Measurements from ENCODE around the gene MINDY2.
A peak's percentile ranks its signal among the peaks of the same experiment; 100 is the strongest.

MINDY2 gene, protein sequence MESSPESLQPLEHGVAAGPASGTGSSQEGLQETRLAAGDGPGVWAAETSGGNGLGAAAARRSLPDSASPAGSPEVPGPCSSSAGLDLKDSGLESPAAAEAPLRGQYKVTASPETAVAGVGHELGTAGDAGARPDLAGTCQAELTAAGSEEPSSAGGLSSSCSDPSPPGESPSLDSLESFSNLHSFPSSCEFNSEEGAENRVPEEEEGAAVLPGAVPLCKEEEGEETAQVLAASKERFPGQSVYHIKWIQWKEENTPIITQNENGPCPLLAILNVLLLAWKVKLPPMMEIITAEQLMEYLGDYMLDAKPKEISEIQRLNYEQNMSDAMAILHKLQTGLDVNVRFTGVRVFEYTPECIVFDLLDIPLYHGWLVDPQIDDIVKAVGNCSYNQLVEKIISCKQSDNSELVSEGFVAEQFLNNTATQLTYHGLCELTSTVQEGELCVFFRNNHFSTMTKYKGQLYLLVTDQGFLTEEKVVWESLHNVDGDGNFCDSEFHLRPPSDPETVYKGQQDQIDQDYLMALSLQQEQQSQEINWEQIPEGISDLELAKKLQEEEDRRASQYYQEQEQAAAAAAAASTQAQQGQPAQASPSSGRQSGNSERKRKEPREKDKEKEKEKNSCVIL

DNA sequence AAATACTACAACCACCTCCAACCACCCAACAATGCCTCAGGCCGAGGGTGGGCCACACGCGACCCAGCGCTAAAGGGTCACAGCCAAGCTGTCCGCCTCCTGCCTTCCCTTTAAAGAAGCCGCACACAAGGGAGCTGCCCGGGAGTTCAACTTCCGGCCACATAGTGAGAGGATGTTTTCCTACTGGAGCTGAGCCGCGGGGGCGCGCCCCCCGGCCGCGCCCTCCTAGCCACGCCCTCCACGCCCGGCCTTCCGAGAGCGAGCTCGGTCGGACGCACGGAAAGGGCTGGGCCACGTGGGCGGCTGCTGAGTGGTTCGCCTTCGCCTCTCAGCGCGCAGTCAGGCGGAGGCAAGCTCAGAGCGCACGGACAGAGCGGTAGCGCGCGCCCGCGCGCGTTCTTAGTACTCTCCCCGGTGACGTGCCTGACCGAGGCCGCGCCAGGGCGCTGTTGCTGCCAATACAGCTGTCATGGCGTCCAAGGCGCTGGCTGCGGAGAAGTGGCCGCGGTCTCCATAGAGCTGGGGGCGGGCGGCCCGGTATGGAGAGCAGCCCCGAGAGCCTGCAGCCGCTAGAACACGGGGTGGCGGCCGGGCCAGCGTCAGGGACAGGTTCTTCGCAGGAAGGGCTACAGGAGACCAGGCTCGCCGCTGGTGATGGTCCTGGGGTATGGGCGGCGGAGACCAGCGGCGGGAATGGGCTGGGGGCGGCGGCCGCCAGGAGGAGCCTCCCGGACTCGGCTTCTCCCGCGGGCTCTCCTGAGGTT, at the start of gene MINDY2:
MINDY2 (plus strand) TSS at position 446 of the 764 bp plus-strand sequence; CDS start at position 540, 94 bp downstream.
- Histone ChIP-seq H3K36me3 (ENCODE audit: insufficient read depth, low read length) (no peaks in the 10 kb centered on the region), H3K4me1 (ENCODE audit: insufficient read depth, low read length) (peaks cover 7% of the 10 kb centered on the region; the same call in 1 of the 2 replicates), H3K9me3 (ENCODE audit: control insufficient read depth, insufficient read depth, low read length) (no peaks in the 10 kb centered on the region), H3K9ac (ENCODE audit: low read depth, low read length) (peak within 1 kb of the TSS; percentile 79)

DNA sequence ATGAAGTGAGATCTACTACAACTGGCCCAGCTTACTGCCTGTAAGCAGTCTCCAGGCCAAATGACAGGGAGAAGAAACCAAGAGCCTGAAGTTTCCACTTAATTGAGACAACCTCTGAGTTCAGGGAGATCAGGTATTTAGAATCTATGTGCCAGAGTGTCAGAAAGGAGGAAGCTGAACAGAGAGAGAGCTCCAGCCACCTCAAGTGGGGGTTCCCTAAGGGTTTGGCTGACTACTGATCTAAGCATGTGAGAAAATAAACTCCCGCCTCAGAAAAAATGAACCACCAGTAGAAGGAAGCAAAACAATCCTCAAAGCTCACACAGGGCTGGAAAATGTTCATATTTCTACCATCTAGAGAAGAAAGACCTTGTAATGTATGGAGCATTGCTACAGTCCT, 46.6 kb upstream of the MINDY2 start:
- H3K4me1 ChIP-seq (ENCODE audit: insufficient read depth, low read length), result no peaks in the 10 kb centered on the region
- H3K36me3 ChIP-seq (ENCODE audit: insufficient read depth, low read length), result no peaks in the 10 kb centered on the region
- no peak overlapping the region for H3K9ac ChIP-seq (ENCODE audit: low read depth, low read length)
- H3K9me3 ChIP-seq (ENCODE audit: control insufficient read depth, insufficient read depth, low read length), result no peaks in the 10 kb centered on the region

DNA sequence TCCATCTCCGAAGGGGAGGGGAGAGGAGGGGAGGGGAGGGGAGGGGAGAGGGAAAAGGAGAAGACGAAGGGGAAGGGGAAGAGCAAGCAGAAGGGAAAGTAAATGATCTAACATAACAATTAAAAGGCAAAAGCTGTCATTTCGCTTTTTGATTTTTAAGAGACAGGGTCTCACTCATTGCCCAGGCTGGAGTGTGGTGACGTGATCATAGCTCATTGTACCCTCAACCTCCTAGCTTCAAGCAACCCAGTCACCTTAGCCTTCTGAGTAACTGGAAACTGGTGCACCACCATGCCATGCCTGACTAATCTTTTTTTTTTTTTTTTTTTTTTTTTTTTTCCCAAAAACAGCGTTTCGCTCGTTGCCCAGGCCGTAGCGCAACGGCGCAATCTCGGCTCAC, 44.2 kb upstream of the MINDY2 start:
- Histone ChIP-seq H3K36me3 (ENCODE audit: insufficient read depth, low read length) (no peaks in the 10 kb centered on the region), H3K4me1 (ENCODE audit: insufficient read depth, low read length) (no peaks in the 10 kb centered on the region), H3K9ac (ENCODE audit: low read depth, low read length) (no peak overlapping the region), H3K9me3 (ENCODE audit: control insufficient read depth, insufficient read depth, low read length) (no peaks in the 10 kb centered on the region)

DNA sequence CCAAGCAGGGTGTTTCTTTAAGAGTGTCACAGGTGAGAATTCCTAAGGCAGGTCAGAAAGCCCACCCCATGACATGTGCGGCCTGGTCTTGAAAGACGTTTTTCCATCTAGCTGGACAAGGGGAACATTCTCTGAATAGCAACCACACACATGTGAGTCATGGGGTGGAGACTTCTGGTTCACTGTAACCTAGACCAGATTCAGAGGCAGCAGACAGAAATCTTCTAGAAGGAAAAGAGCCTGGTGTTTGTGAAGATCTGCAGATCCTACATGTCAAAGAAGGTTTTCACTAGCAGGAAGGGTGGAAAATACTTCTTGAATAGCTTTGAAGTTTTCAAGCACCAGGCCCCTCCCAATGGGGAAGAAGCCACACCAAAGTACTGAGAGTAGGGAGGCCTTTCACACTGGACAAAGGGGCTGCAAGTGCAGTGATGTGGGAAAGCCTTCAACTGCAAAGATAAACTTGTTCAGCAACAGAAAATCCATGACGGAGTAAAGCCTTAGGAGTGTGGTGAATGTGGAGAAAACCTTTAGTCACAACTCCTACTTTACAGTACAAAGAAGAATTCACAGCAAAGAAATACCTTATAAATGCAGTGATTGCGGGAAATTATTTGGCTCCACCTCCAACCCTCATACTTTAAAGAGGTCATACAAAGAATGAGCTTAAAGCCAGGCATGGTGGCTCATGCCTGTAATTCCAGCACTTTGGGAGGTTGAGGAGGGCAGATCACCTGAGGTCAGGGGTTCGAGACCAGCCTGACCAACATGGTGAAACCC, 39.2 kb upstream of the MINDY2 start:
- no peak overlapping the region for H3K9ac ChIP-seq (ENCODE audit: low read depth, low read length)
- no peaks in the 10 kb centered on the region for H3K36me3 ChIP-seq (ENCODE audit: insufficient read depth, low read length)
- H3K4me1 ChIP-seq (ENCODE audit: insufficient read depth, low read length), result 0 out of 2 replicates have a peak, but pooled peaks cover 1% of the 10 kb centered on the region
- H3K9me3 ChIP-seq (ENCODE audit: control insufficient read depth, insufficient read depth, low read length), result no peaks in the 10 kb centered on the region

DNA sequence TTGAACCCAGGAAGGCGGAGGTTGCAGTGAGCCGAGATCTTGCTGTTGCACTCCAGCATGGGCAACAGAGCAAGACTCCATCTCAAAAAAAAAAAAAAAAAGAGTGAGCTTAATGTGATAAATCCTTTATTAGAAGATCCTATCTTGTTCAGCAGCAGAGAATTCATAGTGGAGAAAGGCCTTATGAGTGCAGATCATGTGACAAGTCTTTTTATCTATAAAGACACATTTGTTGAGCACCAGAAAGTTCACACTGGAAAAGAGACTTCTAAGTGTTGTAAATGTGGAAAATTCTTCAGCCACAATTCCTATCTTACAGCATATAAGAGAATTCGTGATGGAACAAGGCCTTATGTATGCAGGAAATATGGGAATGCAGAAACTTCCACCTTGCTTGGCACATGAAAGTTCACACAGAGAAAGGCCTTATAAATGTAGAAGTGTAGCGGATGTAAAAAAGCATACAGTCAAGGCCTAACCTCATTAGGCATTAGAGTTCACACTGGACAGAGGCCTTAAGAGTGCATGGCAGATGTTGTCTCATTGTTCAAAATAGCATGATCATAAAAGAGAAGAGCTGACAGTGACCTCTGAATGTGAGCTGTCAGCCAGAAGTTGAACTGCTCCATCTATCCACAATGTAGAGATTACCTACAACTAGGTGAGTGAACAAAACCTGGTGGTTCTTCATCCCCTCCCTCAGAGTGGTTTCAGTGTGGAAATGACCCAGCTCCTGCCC, 38.3 kb upstream of the MINDY2 start:
- peaks cover 10% of the 10 kb centered on the region; the same call in 1 of the 2 replicates for H3K4me1 ChIP-seq (ENCODE audit: insufficient read depth, low read length)
- no peak overlapping the region for H3K9ac ChIP-seq (ENCODE audit: low read depth, low read length)
- H3K36me3 ChIP-seq (ENCODE audit: insufficient read depth, low read length), result no peaks in the 10 kb centered on the region
- H3K9me3 ChIP-seq (ENCODE audit: control insufficient read depth, insufficient read depth, low read length), result no peaks in the 10 kb centered on the region

DNA sequence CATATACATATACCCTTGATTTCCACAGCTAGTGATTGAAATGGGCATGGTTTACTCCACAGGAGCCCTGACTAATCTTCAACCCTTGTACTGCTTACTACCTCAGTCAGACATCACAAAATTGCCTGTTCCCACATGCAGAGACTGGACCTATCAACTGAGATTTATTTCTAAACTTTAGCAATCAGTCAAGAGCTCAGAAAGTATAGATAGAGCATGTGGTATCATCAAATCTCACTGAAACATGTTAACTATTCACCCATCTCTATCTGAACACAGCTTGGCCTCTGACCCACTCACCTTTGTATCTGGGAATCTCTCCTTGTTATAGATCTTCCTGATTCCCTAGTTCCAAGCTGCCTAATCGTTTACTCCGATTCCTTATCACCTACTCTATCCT, 36.2 kb upstream of the MINDY2 start:
- Histone ChIP-seq H3K36me3 (ENCODE audit: insufficient read depth, low read length) (no peaks in the 10 kb centered on the region), H3K4me1 (ENCODE audit: insufficient read depth, low read length) (peaks cover 15% of the 10 kb centered on the region; the same call in 1 of the 2 replicates), H3K9ac (ENCODE audit: low read depth, low read length) (no peak overlapping the region), H3K9me3 (ENCODE audit: control insufficient read depth, insufficient read depth, low read length) (no peaks in the 10 kb centered on the region)

DNA sequence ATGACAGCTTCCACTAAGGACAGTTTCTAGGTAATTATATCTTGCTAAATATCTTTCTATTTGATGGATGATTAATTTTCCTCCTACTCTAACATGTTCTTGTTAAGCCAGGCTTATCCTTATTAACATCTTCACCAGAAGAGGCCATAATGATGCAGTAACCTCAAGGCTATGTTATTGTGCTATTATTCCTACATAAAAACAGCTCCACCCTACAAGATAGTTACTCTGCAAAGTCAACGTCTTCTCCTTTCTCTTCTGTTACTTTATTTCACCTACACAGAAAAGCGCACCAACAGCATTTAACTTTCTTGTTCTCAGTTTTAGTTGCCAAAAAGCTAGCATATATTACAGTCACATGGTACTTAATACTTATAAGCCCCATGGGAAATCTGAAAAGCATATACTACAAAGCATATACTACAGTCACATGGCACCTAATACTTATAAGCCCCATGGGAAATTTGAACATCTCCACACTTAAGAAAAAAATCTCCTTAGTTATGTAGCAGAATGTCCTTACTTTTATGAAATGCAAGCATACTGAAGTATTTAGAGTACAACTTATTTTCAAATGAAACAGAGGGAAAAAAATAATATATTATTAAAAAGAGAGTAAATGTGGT, 35.0 kb upstream of the MINDY2 start:
- Histone ChIP-seq H3K4me1 (ENCODE audit: insufficient read depth, low read length) (peaks cover 15% of the 10 kb centered on the region; the same call in 1 of the 2 replicates), H3K9ac (ENCODE audit: low read depth, low read length) (no peak overlapping the region), H3K9me3 (ENCODE audit: control insufficient read depth, insufficient read depth, low read length) (no peaks in the 10 kb centered on the region), H3K36me3 (ENCODE audit: insufficient read depth, low read length) (no peaks in the 10 kb centered on the region)

DNA sequence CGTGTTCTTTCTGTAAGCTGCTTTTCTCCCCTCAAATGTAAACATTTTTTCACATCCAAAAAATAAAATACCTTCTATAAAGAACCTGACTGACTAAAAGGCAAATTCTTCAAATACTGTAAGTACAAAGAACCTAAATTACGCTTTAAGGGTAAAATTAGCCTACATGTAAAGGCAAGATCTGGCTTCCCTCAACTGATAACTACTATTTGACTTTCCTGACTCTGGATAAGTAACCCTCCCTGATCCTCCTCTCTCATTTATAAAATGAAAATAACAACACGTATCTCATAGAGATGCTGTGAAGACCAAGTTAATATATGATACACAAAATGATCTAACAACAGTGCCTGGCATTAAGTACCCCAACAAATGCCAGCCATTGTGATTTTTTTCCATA, 33.8 kb upstream of the MINDY2 start:
- Histone ChIP-seq H3K9ac (ENCODE audit: low read depth, low read length) (no peak overlapping the region), H3K36me3 (ENCODE audit: insufficient read depth, low read length) (no peaks in the 10 kb centered on the region), H3K9me3 (ENCODE audit: control insufficient read depth, insufficient read depth, low read length) (no peaks in the 10 kb centered on the region), H3K4me1 (ENCODE audit: insufficient read depth, low read length) (peaks cover 18% of the 10 kb centered on the region)

DNA sequence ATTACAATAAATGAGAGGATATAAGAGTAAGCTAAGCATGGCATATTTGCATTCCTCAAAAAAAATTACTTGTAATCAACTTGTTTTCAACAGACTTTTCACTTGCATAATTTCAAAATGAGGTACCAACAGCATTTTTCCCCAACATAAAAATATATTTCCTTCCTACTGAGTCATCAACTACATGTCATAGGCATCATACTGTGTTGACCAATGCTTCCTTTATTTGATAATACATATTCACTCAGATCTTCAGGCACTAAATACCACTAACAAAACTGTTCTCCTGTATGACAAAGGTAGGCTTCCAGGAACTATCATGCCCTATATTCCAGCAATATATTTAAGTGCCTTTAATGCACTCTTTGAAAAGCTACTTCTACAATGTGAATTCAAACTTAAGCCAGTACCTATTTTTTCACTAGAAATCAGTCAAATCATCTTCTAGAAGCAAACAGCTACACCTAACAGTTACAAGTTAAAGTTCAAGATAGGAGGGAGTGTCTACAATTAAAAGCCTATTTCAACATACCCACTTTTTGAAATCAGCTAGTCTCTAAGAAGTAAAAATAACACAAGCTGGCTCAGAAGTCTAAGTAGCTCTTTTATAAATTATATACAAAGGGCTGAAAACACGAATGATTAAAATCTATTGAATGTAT, 32.9 kb upstream of the MINDY2 start:
- no peaks in the 10 kb centered on the region for H3K9me3 ChIP-seq (ENCODE audit: control insufficient read depth, insufficient read depth, low read length)
- H3K9ac ChIP-seq (ENCODE audit: low read depth, low read length), result no peak overlapping the region
- peaks cover 26% of the 10 kb centered on the region for H3K4me1 ChIP-seq (ENCODE audit: insufficient read depth, low read length)
- H3K36me3 ChIP-seq (ENCODE audit: insufficient read depth, low read length), result no peaks in the 10 kb centered on the region

DNA sequence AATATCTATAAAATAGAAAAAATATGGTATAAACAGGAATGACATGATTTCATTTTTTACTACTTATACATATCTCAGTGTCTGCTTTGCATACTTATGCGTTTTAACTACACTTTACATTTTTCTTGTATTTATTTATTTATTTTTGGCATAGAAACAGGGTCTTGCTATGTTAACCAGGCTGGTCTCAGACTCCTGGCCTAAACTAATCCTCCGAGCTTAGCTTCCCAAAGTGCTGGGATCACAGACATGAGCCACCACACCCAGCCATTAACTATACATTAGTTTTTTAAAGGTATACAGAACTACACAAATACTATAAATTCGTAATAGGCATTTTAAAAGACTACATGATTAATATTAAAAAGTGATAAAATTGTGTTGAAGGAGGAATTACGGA, 30.7 kb upstream of the MINDY2 start:
- H3K4me1 ChIP-seq (ENCODE audit: insufficient read depth, low read length), result peaks cover 34% of the 10 kb centered on the region
- H3K36me3 ChIP-seq (ENCODE audit: insufficient read depth, low read length), result no peaks in the 10 kb centered on the region
- H3K9ac ChIP-seq (ENCODE audit: low read depth, low read length), result no peak overlapping the region
- no peaks in the 10 kb centered on the region for H3K9me3 ChIP-seq (ENCODE audit: control insufficient read depth, insufficient read depth, low read length)

DNA sequence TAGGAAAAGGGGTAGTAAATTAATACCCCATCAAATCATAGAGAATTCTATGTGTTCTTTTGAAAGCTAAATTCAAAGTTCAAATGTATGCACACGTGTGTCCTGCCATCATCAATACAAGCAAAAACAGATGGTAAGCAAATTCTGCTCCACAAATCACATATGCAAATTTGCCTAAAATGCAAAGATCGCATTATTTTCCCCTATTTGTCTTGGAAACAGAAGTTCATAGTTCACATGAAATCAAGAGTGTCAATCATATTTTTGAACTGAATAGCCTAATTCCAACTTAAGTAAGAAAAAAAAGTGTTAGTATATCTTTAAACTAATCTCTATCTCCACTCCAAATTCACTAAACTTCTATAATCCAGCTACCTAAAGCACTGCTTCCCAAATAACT, 30.1 kb upstream of the MINDY2 start:
- Histone ChIP-seq H3K36me3 (ENCODE audit: insufficient read depth, low read length) (no peaks in the 10 kb centered on the region), H3K9me3 (ENCODE audit: control insufficient read depth, insufficient read depth, low read length) (no peaks in the 10 kb centered on the region), H3K9ac (ENCODE audit: low read depth, low read length) (no peak overlapping the region), H3K4me1 (ENCODE audit: insufficient read depth, low read length) (peaks cover 38% of the 10 kb centered on the region)

DNA sequence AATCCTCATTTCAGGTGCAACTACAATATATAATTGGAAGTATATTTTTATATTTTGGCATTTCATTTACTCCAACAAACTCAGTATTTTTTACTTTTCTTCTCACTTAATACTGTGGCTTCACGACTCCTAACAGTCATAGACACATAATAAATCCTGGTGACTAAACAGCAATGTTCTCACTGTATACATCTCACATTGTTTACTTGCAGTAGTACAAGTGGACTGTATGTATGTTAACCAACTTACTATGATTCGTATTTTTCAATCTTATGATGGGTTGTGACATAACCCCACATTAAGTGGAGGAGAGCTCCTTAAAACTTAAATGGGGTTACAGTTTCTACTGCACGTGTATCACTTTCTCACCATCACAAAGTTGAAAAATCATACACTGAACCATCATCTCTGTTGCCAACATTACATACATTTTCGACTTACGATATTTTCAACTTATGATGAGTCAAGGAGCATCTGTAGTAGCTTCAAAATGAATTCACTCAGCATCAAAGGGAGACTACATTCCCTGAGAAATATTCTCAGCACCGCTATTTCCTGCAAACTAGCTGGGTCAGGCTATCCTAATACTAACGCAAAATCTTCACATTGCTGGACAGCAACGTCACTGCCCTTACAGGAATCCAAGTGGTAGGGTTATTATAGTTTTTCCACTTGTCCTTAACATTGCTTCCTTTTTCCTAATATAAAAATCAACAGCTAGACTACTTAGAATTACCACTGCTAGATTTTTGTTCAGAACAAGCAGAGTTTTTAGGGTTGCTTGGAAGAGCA, 28.9 kb upstream of the MINDY2 start:
- no peak overlapping the region for H3K9ac ChIP-seq (ENCODE audit: low read depth, low read length)

More for the DNA sequence above, 28.9 kb upstream of the MINDY2 start:
- Histone ChIP-seq H3K4me1 (ENCODE audit: insufficient read depth, low read length) (peaks cover 35% of the 10 kb centered on the region), H3K9me3 (ENCODE audit: control insufficient read depth, insufficient read depth, low read length) (no peaks in the 10 kb centered on the region), H3K36me3 (ENCODE audit: insufficient read depth, low read length) (no peaks in the 10 kb centered on the region)
